AML-193 (cell line): ENCODE results near the gene ZNF70.
A peak's percentile ranks its signal among the peaks of the same experiment; 100 is the strongest.
"Not testable (repeated sequence)": the region's sequence is repeated elsewhere in the genome, so short reads cannot be mapped to it uniquely, and the experiment has no call there.

Experiments used
- DNase-seq, 2 experiments: peaks; one replicate each; lab custom pipeline; 2025; lab: John Stamatoyannopoulos, UW

ZNF70 gene

GRCh38 chr22:23756891-23757290, 6.0 kb upstream of the ZNF70 start:
- no peak for DNase-seq

DNA sequence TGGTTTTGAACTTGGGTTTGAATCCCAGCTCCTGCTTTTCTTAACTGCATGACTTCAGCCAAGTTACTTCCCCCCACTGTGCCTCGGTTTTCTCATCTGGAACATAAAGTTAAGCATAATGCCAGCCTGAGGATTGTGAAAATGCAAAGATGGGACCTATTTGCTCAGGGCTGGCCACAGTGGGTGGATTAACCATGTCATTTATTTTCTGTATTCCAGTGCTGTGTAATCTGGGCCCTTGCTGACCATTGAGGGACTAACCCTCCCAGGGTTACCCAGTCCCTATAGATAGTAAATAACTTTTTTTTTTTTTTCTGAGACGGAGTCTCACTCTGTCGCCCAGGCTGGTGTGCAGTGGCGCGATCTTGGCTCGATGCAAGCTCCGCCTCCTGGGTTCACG, 4.8 kb upstream of the ZNF70 start:
- DNase-seq: no peak

DNA sequence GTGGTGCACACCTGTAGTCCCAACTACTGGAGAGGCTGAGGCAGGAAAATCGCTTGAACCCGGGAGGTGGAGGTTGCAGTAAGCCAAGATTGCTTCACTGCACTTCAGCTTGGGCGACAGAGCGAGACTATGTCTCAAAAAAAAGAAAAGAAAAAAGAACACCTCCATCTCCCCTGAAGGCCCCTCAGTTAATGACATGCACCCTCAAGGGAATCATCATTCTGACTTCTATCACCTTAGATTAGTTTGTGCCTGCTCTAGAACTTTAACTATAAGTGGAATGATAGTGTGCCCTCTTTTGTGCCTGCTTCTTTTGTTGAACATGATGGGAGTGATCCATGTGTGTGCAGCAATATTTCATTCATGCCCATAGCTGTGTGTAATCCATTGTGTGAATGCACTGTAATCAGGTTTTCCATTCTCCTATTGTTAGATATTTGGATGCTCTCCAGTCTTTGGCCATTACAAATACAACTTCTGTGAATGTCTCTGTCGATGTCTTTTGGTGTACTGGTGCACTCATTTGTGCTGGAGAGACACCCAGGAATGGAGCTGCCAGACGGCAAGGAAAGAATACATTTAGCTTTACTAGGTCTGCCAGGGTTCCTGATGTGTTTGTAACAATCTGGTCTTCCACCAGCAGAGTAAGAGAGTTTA, 4.2 kb upstream of the ZNF70 start:
- DNase-seq: no peak

DNA sequence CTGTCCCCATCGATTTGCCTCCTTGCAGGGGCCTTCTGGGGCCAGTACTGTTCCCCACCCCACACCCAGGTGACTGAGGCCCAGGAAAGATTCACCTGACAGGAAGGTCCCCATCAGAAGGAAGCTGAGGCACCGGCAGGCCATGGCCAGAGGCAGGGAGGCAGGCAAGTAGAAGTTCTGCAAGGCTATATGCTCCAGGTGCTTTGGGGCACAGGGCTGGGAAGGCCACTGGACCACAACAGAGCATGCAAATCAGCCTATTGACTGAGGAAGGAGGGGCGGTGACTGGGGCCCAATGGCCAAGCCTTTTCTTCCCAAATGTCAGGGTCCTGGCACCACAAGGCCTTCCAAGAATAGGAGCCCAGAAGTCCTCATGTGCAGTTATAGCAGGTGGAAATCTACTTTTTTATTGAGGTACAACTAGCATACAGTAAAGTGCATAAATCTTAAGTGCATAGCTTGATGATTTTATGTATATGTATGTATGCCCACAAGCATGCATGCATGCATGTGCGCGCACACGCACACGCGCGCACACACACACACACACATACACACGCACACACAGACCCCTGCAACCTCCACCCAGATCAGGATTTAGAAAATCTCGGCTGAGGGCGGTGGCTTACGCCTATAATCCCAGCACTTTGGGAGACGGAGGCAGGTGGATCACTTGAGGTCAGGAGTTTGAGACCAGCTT, 3.5 kb upstream of the ZNF70 start, which contains the start of gene VPREB3:
Gene VPREB3 (minus strand): TSS at position 206 of the 700 bp plus-strand sequence. CDS start 62 bp downstream, at position 144.
- DNase-seq: no peak

- no peak for DNase-seq
Measured at GRCh38 chr22:23753385-23753784, 2.5 kb upstream of the ZNF70 start.

- no peak for DNase-seq
Measured at GRCh38 chr22:23752750-23753149, 1.8 kb upstream of the ZNF70 start.

DNA sequence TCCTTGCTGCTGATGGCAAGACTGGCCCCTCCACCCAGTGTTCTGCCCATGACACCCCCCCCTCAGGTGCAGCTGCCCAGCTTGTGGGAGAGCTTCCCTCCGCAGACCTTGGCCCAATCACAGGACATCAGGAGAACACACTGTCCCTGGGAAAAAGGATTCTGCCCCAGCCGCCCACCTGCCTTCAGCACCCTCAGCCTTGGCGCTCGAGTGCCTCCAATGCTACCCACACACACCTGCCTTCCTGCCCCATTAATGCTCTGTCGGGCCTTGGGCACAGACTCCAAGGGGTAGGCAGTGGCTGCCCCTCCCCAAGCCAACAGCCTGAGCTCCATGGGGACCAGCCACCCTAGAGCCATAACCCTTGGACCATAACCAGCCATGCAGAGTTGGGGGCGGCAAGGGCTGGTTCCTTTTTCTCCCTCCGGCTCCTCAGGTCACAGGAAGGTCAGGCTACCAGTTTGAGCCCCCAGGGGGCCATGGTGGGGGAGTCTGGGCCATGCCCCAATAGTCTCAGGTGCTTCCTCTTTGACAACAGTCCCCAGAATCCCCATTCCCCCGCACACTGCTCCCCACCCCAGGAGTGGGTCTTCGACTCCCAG, 1.3 kb upstream of the ZNF70 start:
- no peak for DNase-seq

GRCh38 chr22:23751441-23751996, 607 bp upstream of the ZNF70 start:
- DNase-seq: no peak

DNA sequence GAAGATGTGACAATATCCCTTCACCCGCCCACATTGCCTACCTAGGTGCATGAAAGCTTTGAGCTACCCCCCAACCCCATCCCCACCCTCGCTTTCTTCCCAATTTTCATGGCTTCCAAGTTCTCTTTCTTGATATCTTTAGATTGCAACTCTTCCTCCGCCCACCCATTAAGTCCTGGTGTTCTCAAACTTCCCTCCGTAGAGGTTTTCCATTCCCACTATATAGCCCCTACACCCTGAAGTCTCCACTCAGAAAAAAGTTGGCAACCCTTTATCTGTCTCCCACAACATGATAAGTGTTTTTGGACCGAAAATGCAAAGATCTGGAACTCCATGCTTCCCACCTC, 572 bp downstream of the ZNF70 start:
- DNase-seq: no peak

DNA sequence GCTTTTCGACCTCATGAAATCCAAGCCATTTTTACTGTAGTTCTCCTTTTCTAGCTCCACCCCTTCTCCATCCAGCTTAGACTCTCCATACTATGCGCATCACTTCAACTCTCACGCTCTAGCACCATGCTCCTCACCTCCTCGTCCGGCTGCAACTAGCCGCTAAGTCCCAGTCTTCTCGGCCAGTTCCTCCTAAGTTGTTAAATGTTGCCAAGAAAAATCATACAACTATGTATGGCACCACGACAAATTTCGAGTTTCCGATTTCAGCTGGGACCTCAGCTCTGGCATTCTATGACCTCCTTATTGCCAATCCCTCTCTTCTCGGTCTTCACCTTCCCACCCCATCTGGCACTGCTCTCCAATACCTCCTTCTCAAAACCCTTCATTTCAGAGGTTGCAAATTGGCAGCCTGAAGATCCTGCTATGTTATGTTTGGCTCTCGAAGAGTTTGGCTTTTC, 1.0 kb downstream of the ZNF70 start:
- peak in 1 of 2 experiments; percentile 4 for DNase-seq

- no peak for DNase-seq
Measured at GRCh38 chr22:23745791-23746190, 5.1 kb downstream of the ZNF70 start.

DNA sequence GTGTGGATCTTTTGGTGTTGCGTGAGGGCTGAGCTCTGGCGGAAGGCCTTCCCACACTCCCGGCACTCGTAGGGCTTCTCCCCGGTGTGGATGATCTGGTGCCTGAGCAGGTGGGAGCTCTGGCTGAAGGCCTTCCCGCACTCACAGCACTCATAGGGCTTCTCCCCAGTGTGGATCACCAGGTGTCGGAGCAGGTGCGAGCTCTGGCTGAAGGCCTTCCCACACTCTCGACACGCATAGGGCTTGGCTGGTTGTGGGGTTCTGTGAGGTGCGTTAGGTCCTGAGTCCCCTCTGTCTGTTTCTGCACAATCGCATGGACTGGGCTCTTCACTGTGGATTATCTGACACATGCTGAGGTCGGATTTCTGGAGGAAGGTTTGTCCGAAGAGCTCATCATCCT, 6.4 kb downstream of the ZNF70 start:
- no peak for DNase-seq

GRCh38 chr22:23744001-23744400, 6.9 kb downstream of the ZNF70 start:
- no peak for DNase-seq

GRCh38 chr22:23743303-23743705, 7.6 kb downstream of the ZNF70 start:
- DNase-seq: no peak

- DNase-seq: no peak
Measured at GRCh38 chr22:23742505-23743264, 8.2 kb downstream of the ZNF70 start.

- DNase-seq: no peak
Measured at GRCh38 chr22:23737696-23738095, 13.2 kb downstream of the ZNF70 start.

DNA sequence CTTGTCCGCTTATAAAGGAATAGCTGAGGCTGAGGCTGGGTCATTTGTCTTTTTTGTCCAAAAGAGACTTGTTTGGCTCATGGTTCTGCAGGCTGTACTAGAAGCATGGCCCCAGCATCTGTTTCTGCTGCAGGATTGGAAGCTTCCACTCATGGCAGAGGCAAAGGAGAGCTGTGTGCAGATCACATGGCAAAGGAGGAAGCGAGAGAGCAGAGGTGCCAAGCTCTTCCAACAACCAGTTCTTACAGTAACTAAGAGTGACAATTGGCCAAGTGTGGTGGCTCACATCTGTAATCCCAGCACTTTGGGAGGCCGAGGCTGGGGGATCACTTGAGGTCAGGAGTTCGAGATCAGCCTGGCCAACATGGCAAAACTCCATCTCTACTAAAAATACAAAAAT, 22.8 kb downstream of the ZNF70 start:
- DNase-seq: not testable (repeated sequence)

- DNase-seq: no peak
Measured at GRCh38 chr22:23722724-23723123, 28.2 kb downstream of the ZNF70 start.

DNA sequence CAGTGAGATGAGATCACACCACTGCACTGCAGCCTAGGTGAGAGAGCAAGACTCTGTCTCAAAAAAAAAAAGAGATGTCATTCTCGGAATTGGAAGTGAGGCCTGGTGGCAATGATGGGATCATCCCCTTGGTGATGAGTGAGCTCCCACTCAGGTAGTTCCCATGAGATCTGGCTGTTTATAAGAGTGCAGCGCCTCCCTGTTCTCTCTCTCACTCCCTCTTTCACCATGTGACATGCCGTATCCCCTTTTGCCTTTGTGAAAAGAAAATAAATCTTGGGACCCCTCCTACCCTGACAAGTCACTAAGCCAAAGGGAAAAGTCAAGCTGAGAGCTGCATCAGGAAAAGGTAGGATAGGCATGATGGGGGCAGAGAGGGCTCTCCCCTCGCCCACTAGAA, 28.8 kb downstream of the ZNF70 start:
- no peak for DNase-seq

DNA sequence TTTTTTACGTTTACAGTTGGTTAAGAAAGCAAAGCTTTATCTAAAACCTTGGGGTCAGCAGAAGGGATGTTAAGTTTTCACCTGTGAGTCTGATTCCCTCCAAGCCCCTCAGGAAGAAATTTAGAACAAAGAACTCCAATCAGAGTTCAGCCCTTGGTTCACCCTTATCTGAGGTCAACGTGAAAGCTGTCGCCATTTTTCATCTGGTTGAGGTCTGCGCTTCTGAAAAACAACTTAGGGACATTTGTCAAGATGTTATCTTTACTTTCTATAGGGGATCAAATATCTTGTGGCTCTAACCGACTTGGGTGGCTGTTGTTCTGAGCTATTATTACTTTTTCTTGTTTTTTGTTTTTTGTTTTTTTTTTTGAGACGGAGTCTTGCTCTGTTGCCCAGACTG, 30.1 kb downstream of the ZNF70 start:
- no peak for DNase-seq

DNA sequence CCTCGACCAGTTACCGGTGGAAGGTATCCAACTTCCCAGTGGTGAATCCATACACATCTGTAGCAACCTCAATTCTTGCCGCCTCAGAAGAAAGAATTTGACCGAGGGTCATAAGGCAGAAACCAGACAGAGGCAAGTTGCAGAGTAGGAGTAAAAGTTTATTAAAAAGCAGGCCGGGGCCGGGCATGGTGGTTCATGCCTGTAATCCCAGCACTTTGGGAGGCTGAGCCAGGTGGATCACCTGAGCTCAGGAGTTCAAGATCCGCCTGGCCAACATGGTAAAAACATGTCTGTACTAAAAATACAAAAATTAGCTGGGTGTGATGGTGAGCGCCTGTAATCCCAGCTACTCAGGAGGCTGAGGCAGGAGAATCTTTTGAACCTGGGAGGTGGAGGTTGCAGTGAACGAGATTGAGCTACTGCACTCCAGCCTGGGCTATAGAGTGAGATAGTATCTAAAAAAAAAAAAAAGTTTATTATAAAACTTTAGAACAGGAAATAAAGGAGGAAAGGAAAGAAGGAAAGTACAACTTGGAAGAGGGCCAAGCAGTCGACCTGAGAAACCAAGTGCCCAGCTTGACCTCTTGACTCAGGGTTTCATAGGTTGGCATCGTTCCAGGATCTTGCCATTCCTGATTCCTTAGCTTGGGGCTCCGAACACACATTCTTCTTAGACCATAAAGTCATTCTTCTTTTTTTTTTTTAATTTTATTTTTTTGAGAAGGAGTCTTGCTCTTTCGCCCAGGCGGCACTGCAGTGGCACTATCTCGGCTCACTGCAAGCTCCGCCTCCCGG, 32.3 kb downstream of the ZNF70 start:
- no peak for DNase-seq
